ENCODE measurements around the gene AHSA1. TPM values are rescaled to one million over a fixed set of nuclear protein-coding genes. Genes with fewer than 3 reads are reported as not detected.

Gene AHSA1
- total RNA-seq, 1 donor from 2014 or later, result 202 TPM

DNA sequence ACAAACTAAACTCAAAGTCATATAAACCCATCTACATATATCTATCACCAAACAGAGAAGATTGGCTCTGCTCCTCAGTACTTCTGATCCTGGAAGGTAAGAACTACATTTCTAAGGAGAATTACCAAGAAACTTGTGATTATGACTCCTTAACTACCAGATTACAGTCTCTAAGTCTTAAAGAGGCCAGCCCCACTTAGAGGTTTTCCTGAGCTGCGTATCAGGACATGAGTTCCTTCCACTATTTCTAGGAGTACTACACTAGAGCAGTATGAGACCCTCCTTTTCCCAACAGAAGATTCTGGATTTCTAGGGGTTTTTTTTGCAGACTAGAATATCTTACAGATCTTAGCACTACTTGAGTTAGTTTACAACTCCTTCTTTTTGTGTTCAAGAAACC lies 34.5 kb upstream of the AHSA1 start, which contains the start of gene NOXRED1:
Gene NOXRED1 (minus strand): TSS at position 101 of the 400 bp plus-strand sequence. CDS start 634 bp downstream, outside the sequence.
- peaks cover 6% of the 10 kb centered on the region for H3K9me3 Mint-ChIP-seq
- H3K4me1 Mint-ChIP-seq (ENCODE audit: unreplicated experiment), result no peaks in the 10 kb centered on the region
- DNase-seq (ENCODE audit: extremely low spot score, unreplicated experiment), result no peak
- H3K4me3 Mint-ChIP-seq, result no peak within 1 kb of the TSS
- H3K27ac Mint-ChIP-seq, result no peak within 1 kb of the TSS
- TF ChIP-seq, protein P1, sequence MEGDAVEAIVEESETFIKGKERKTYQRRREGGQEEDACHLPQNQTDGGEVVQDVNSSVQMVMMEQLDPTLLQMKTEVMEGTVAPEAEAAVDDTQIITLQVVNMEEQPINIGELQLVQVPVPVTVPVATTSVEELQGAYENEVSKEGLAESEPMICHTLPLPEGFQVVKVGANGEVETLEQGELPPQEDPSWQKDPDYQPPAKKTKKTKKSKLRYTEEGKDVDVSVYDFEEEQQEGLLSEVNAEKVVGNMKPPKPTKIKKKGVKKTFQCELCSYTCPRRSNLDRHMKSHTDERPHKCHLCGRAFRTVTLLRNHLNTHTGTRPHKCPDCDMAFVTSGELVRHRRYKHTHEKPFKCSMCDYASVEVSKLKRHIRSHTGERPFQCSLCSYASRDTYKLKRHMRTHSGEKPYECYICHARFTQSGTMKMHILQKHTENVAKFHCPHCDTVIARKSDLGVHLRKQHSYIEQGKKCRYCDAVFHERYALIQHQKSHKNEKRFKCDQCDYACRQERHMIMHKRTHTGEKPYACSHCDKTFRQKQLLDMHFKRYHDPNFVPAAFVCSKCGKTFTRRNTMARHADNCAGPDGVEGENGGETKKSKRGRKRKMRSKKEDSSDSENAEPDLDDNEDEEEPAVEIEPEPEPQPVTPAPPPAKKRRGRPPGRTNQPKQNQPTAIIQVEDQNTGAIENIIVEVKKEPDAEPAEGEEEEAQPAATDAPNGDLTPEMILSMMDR (conservative IDR thresholded peaks at IDR 0.05), result no peak
- H3K27me3 Mint-ChIP-seq, result no peaks in the 10 kb centered on the region
- peaks cover 50% of the 10 kb centered on the region for H3K36me3 Mint-ChIP-seq

DNA sequence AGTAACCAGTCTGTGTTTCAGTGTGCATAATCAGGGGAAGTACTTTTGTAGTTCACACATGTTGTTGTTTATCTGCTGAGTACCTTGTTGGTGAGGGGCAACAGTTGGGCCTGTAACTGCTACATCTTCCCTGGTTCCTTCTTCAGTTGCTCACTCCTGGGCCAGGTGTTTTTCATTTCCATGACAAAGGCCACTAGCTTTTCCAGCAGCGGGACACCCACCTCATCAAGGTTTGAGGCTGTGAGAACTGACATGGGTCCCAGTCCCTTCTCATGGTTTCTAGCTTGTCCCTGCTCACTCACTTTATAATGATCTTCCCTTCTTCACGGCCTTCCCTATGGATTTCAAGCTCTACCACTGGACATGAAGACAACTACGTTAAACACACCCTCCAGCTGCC lies 33.0 kb upstream of the AHSA1 start:
- H3K36me3 Mint-ChIP-seq, result peaks cover 62% of the 10 kb centered on the region
- DNase-seq (ENCODE audit: extremely low spot score, unreplicated experiment), result no peak
- no peak overlapping the region for H3K27ac Mint-ChIP-seq
- no peaks in the 10 kb centered on the region for H3K27me3 Mint-ChIP-seq
- H3K4me1 Mint-ChIP-seq (ENCODE audit: unreplicated experiment), result no peaks in the 10 kb centered on the region
- H3K4me3 Mint-ChIP-seq, result no peak overlapping the region
- TF ChIP-seq, protein P1 (conservative IDR thresholded peaks at IDR 0.05), result no peak
- peaks cover 3% of the 10 kb centered on the region for H3K9me3 Mint-ChIP-seq

DNA sequence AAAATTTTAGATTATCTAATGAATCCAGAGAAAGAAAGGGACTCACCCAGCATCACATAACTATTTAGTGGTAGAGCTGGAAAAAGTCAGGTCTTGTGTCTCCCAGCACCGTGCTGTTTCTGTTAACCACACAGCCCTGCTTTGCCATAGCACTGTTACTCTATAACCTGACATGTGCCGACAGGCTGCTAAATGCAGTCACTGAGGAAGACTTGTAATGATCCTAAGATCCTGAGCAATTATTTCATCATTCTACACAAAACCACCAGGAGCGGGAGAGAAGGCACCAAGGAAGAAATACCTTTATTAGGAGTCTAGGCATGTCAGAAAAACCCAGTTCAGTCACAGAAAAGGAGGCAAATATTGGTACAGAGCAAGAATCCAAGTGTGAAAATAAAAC lies 31.5 kb upstream of the AHSA1 start:
- Mint-ChIP-seq H3K36me3 (peaks cover 64% of the 10 kb centered on the region), H3K9me3 (no peaks in the 10 kb centered on the region), H3K4me1 (ENCODE audit: unreplicated experiment) (no peaks in the 10 kb centered on the region), H3K27ac (no peak overlapping the region), H3K4me3 (no peak overlapping the region), H3K27me3 (no peaks in the 10 kb centered on the region)
- DNase-seq (ENCODE audit: extremely low spot score, unreplicated experiment), result no peak
- TF ChIP-seq, protein P1 (conservative IDR thresholded peaks at IDR 0.05), result no peak

DNA sequence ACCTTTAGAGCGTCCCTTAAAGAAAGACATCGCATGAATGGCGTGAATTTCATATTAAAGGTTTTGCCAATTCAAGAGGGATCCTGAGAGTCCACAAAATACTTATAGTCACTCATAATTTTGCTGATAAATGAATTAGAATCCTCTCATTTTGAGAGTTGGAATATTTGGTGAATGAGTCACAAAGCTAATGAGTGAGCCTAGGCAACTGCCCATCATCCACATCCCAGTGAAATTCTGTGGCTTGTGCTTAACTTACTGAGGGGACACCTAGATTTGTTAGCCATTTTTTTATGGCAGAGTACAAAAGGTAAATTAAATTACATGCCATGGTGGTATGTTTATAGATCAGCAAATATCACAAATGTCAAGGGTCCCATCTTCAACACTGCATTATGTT lies 21.9 kb upstream of the AHSA1 start:
- H3K4me1 Mint-ChIP-seq (ENCODE audit: unreplicated experiment), result no peaks in the 10 kb centered on the region
- H3K27ac Mint-ChIP-seq, result no peak overlapping the region
- H3K27me3 Mint-ChIP-seq, result no peaks in the 10 kb centered on the region
- H3K36me3 Mint-ChIP-seq, result peaks cover 30% of the 10 kb centered on the region
- no peaks in the 10 kb centered on the region for H3K9me3 Mint-ChIP-seq
- DNase-seq (ENCODE audit: extremely low spot score, unreplicated experiment), result no peak
- TF ChIP-seq, protein P1 (conservative IDR thresholded peaks at IDR 0.05), result no peak
- H3K4me3 Mint-ChIP-seq, result no peak overlapping the region

DNA sequence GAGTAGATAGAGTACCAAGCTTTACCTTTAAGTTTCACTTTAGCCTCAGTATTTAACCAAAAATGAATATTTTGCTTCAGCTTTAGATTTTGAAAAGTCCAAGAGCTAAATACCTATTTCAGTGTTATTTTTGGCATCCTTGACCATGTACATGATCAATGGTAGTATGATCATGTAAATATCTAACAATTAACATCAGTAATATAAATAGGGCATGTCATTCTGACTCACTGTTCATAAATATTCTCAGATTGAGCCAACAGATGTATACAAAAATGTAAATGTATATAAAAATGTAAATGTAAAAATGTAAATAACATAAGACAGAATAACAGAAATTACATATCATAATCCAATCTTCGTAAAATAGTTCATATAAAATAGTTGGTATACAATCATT lies 19.3 kb upstream of the AHSA1 start:
- H3K4me3 Mint-ChIP-seq, result no peak overlapping the region
- TF ChIP-seq, protein P1 (conservative IDR thresholded peaks at IDR 0.05), result no peak
- no peaks in the 10 kb centered on the region for H3K4me1 Mint-ChIP-seq (ENCODE audit: unreplicated experiment)
- no peak overlapping the region for H3K27ac Mint-ChIP-seq
- no peak for DNase-seq (ENCODE audit: extremely low spot score, unreplicated experiment)
- H3K9me3 Mint-ChIP-seq, result no peaks in the 10 kb centered on the region
- peaks cover 38% of the 10 kb centered on the region for H3K36me3 Mint-ChIP-seq
- no peaks in the 10 kb centered on the region for H3K27me3 Mint-ChIP-seq

DNA sequence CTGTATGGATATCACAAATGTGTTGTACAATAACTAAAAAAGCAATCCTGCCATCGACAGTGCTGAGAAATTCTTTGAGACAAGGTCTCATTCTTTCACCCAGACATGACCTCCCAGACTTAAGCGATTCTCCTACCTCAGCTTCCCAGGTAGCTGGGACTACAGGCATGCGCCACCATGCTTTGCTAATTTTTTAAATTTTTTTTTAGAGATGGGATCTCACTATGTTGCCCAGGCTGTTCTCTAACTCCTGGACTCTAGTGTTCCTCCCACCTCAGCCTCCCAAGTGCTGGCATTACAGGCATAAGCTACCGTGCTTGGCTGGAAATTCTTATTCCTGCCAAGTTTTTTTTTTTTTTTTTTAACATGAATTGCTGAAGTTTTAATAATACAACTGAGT lies 18.0 kb upstream of the AHSA1 start:
- TF ChIP-seq, protein P1 (conservative IDR thresholded peaks at IDR 0.05), result no peak

More for the DNA sequence above, 18.0 kb upstream of the AHSA1 start:
- H3K4me1 Mint-ChIP-seq (ENCODE audit: unreplicated experiment), result no peaks in the 10 kb centered on the region
- H3K27ac Mint-ChIP-seq, result no peak overlapping the region
- no peaks in the 10 kb centered on the region for H3K27me3 Mint-ChIP-seq
- no peaks in the 10 kb centered on the region for H3K9me3 Mint-ChIP-seq
- peaks cover 34% of the 10 kb centered on the region for H3K36me3 Mint-ChIP-seq
- H3K4me3 Mint-ChIP-seq, result no peak overlapping the region
- no peak for DNase-seq (ENCODE audit: extremely low spot score, unreplicated experiment)
